GM12878 (cell line): ENCODE measurements around the gene SPIC. TPM values are rescaled to one million over a fixed set of nuclear protein-coding genes. Genes with fewer than 3 reads are reported as not detected.

Experiments used
- ATAC-seq: fragments of 200-7000 bp; cut with Tn5 transposase; 3 replicates; pipeline ENCODE4 v1.9.1; 2020; ENCODE audit warnings: mild to moderate bottlenecking, moderate library complexity
- BruUV-seq: library from RNA; stranded (reverse); fragments of 400-500 nt; replicated peaks from 2 replicates; lab custom pipeline; 2021; lab: Mats Ljungman, UMichigan
- CTCF ChIA-PET: fragments of 300-600 bp; sonication (Branson Sonifier 250); formaldehyde crosslinking; extraction: SDS; loops from one replicate; lab custom pipeline; 2021; ENCODE audit warnings: inconsistent platforms; lab: Yijun Ruan, JAX
- POLR2A ChIA-PET: fragments of 350-600 bp; formaldehyde crosslinking; extraction: SDS; loops from one replicate; lab custom pipeline; 2021; ENCODE audit warnings: inconsistent platforms; lab: Charles Lee
- RAD21 ChIA-PET: fragments of 300-600 bp; sonication (Branson Sonifier 250); formaldehyde crosslinking; loops from one replicate; lab custom pipeline; 2023; ENCODE audit warnings: antibody characterized with exemption; ENCODE audit not compliant: unreplicated experiment; lab: Charles Lee
- SMC1A ChIA-PET: fragments of 300-600 bp; sonication (Branson Sonifier 250); formaldehyde crosslinking; loops from one replicate; lab custom pipeline; 2023; ENCODE audit not compliant: unreplicated experiment, uncharacterized antibody; lab: Charles Lee
- DNase-seq: peaks from one replicate; pipeline ENCODE4 v3.0.0-alpha.2; 2011; ENCODE audit warnings: low read depth, low spot score
- FAIRE-seq: peaks from 3 replicates; lab custom pipeline; 2011; peaks lifted over from hg19 to GRCh38; lab: Jason Lieb, UNC
- H2AFZ ChIP-seq: 2 replicates; pipeline ENCODE4 v1.6.0; 2011; ENCODE audit warnings: low read depth, low read length, control low read depth; ENCODE audit not compliant: control insufficient read depth
- H3K27ac ChIP-seq: 2 replicates; pipeline ENCODE4 v1.5.1; 2011; ENCODE audit warnings: control low read depth; ENCODE audit not compliant: control insufficient read depth, insufficient read depth
- H3K27me3 ChIP-seq, 2 experiments: replicated peaks in 1 of 2; 2 replicates each; pipeline versions ENCODE4 v1.6.0 to v1.6.1; 2011; ENCODE audit warnings: low read length in 1 of 2; ENCODE audit not compliant: control insufficient read depth in 2 of 2, insufficient read depth in 2 of 2
- H3K36me3 ChIP-seq, 2 experiments: 2 replicates each; pipeline ENCODE4 v1.5.1; 2011; ENCODE audit warnings: low read length in 1 of 2; ENCODE audit not compliant: control insufficient read depth in 2 of 2, insufficient read depth in 2 of 2
- H3K4me1 ChIP-seq: 2 replicates; pipeline ENCODE4 v1.6.1; 2011; ENCODE audit warnings: mild to moderate bottlenecking, low read length, moderate library complexity, mixed read lengths; ENCODE audit not compliant: control insufficient read depth, insufficient read depth
- H3K4me2 ChIP-seq: 2 replicates; pipeline ENCODE4 v1.6.0; 2011; ENCODE audit warnings: control low read depth; ENCODE audit not compliant: control insufficient read depth, insufficient read depth
- H3K4me3 ChIP-seq: fragments of 200-600 bp; sonication (generic); 2 replicates; pipeline ENCODE4 v1.5.1; 2016
- H3K79me2 ChIP-seq: 2 replicates; pipeline ENCODE4 v1.6.0; 2011; ENCODE audit warnings: low read length; ENCODE audit not compliant: control insufficient read depth, insufficient read depth
- H3K9ac ChIP-seq: 2 replicates; pipeline ENCODE4 v1.8.0; 2011; ENCODE audit warnings: low read length, control low read depth, mixed read lengths; ENCODE audit not compliant: control insufficient read depth, insufficient read depth
- H3K9me3 ChIP-seq: replicated peaks from 3 replicates; pipeline ENCODE4 v1.5.1; 2011; ENCODE audit warnings: mild to moderate bottlenecking, low read length; ENCODE audit not compliant: control insufficient read depth, insufficient read depth
- H4K20me1 ChIP-seq: 2 replicates; pipeline ENCODE4 v1.6.0; 2011; ENCODE audit not compliant: control insufficient read depth, insufficient read depth
- BACH1 ChIP-seq: fragments of 450-650 bp; IDR thresholded peaks from 2 replicates; pipeline ENCODE4 v1.6.1; 2017; ENCODE audit warnings: mild to moderate bottlenecking, borderline replicate concordance
- GATAD2B ChIP-seq: fragments of 450-650 bp; conservative IDR thresholded peaks from 2 replicates; pipeline ENCODE4 v1.6.1; 2017; ENCODE audit warnings: low read depth, mild to moderate bottlenecking, moderate library complexity
- IRF5 ChIP-seq: fragments of 450-650 bp; IDR thresholded peaks from 2 replicates; pipeline ENCODE4 v1.6.1; 2017; ENCODE audit warnings: borderline replicate concordance
- MAX ChIP-seq: IDR thresholded peaks from 2 replicates; pipeline ENCODE4 v1.6.1; 2012; ENCODE audit warnings: low read depth, low read length, improper control_type of control experiment
- POLR2A ChIP-seq: IDR thresholded peaks from 2 replicates; pipeline ENCODE4 v1.6.1; 2011; ENCODE audit warnings: low read depth, mild to moderate bottlenecking, low read length
- RBBP5 ChIP-seq: fragments of 200-600 bp; sonication (generic); conservative IDR thresholded peaks from 2 replicates; pipeline ENCODE4 v1.6.1; 2016
- SKIL ChIP-seq: fragments of 450-650 bp; IDR thresholded peaks from 2 replicates; pipeline ENCODE4 v1.6.1; 2017; ENCODE audit warnings: mild to moderate bottlenecking, low read depth, inconsistent platforms; ENCODE audit not compliant: poor library complexity, severe bottlenecking
- TBL1XR1 ChIP-seq: IDR thresholded peaks from 2 replicates; pipeline ENCODE4 v1.6.1; 2012; ENCODE audit warnings: low read depth, low read length, improper control_type of control experiment
- WGBS: methylation state at CpG from one replicate; pipeline ENCODE4 v1.1.6; 2016; ENCODE audit warnings: low lambda C conversion rate; ENCODE audit not compliant: insufficient replicate concordance, insufficient coverage; ENCODE audit errors: missing lambda C conversion rate; 5-methylcytosine and 5-hydroxymethylcytosine counted together
- in situ Hi-C: fragments of 300-500 bp; cut with MboI; formaldehyde crosslinking; loops from 9 replicates; pipeline ENCODE4 v1.14.3; 2018; ENCODE audit warnings: mixed read lengths
- intact Hi-C: fragments of 100-400 bp; cut with micrococcal nuclease; formaldehyde crosslinking; loops from one replicate; pipeline ENCODE4 v1.14.2; 2022; ENCODE audit not compliant: unreplicated experiment
- polyA plus RNA-seq, 11 experiments: library from polyadenylated mRNA; depleted of rRNA in 4 of 11; unstranded in 6 of 11; stranded (reverse) in 5 of 11; fragments of >200 nt; fragmentation: Nextera tagmentation in 4 of 11; fragmentation: Illumina TruSeq in 1 of 11; extraction: Ambion mirVana in 4 of 11; extraction: Trizol in 1 of 11; gene quantifications; 1 replicate in 1 of 11; 2 replicates in 10 of 11; pipeline versions ENCODE4 v1.2.1 to v1.2.3, GENCODE V29; 2011 to 2016; ENCODE audit warnings: inconsistent platforms in 2 of 11, missing spikeins in 2 of 11, low read depth in 1 of 11
- total RNA-seq, 4 experiments: library from RNA; depleted of rRNA in 3 of 4; stranded (reverse); fragments of >200 nt in 3 of 4; fragmentation: Illumina TruSeq in 1 of 4; extraction: Trizol in 1 of 4; gene quantifications; 2 replicates each; pipeline versions ENCODE4 v1.2.1 to v1.2.3, GENCODE V29; 2013 to 2021

The SPIC gene
- total and polyA plus RNA-seq, 10 of the 15 experiments (the other 5 are each of a cell fraction or from before 2014, with no cell fraction given): 0.07 to 2.2 (median 0.18) TPM; not detected in 4

GRCh38 chr12:101488469-101488868 lies 13.3 kb downstream of the SPIC start:
- H4K20me1 ChIP-seq: no peaks in the 10 kb centered on the region
- no peaks in the 10 kb centered on the region for H3K79me2 ChIP-seq
- POLR2A ChIA-PET: no interaction called here
- CTCF ChIA-PET: interaction anchor here (0.6 kb wide), 1 partner anchor 171 kb away, joined by 4 read pairs; no protein-coding TSS in a partner anchor
- no peak overlapping the region for H3K9ac ChIP-seq
- no peaks in the 10 kb centered on the region for H3K27me3 ChIP-seq
- no TSS peak for BruUV-seq
- ATAC-seq (no peak), DNase-seq (no peak), FAIRE-seq (no peak)
- H3K27ac ChIP-seq: no peak overlapping the region
- TF ChIP-seq SKIL (no peak), MAX (no peak), BACH1 (no peak), RBBP5 (no peak), GATAD2B (no peak), POLR2A (no peak), IRF5 (no peak), TBL1XR1 (no peak)
- H3K9me3 ChIP-seq: no peaks in the 10 kb centered on the region
- intact Hi-C loops (no loop called here), in situ Hi-C loops (no loop called here)
- H3K4me2 ChIP-seq: no peak overlapping the region
- no peaks in the 10 kb centered on the region for H3K36me3 ChIP-seq
- H2AFZ ChIP-seq: no peak overlapping the region
- 17% methylated on average over 2 of the region's 2 CpGs for WGBS
- H3K4me1 ChIP-seq: no peaks in the 10 kb centered on the region
- SMC1A ChIA-PET: interaction anchor here (1.0 kb wide), 1 partner anchor 16 kb away, joined by 3 read pairs; no protein-coding TSS in a partner anchor
- no peak overlapping the region for H3K4me3 ChIP-seq
- RAD21 ChIA-PET: no interaction called here
